Measurements from ENCODE around the gene SMYD3. TPM values are rescaled to one million over a fixed set of nuclear protein-coding genes. Genes with fewer than 3 reads are reported as not detected.

The SMYD3 gene
- total and polyA plus RNA-seq, 9 of the 15 experiments (the other 6 are each of a cell fraction or from before 2014, with no cell fraction given) = 128 to 440 (median 197) TPM

DNA sequence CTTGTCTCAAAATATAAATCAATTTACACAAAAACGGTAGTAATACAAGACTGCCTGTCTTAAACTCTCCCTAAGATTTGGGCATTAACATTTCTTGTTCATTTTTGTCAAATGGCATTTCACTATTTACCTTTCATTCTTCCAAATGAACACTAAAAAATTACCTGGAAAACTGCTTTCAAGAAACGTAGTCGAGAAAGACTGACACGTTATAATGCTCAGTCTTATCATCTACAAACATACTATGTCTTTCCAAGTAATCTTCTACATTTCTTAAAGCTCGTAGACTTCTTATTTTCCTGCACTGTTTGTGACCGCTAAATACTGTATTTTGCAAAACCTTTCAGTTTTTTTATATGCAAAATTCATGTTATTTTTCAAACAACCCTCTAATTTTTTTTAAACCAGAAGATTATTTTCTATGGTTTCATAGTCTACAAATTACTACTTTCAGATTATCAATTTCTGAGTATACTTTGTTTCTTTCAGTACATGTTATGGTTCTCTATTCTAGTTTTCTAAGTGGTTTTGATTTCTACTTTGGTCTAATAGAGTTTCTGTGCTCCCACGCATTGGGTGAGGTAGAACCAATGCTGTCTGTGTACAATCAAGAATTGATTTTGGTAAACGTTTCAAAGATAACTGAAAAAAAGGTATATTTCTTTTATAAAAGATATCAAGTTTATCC lies 336.4 kb downstream of the SMYD3 start:
- Histone ChIP-seq H3K4me1 (replicated peaks in 1 of 2; ENCODE audit: control insufficient read depth in 2 of 2, insufficient read depth in 2 of 2, low read length in 2 of 2) (peaks cover 21 to 53% of the 10 kb centered on the region in 2 experiments), H3K9me3 (replicated peaks; ENCODE audit: control insufficient read depth, insufficient read depth, low read depth, low read length) (peaks cover 4% of the 10 kb centered on the region; the same call in 1 of the 2 replicates), H3K4me2 (ENCODE audit: insufficient read depth, low read length) (peak overlapping the region; percentile 48), H3K9me1 (ENCODE audit: control insufficient read depth, insufficient read depth, low read length) (no peaks in the 10 kb centered on the region), H3K27me3 (ENCODE audit: control insufficient read depth in 2 of 2, insufficient read depth in 2 of 2, low read length in 2 of 2) (no peaks in the 10 kb centered on the region), H3K36me3 (ENCODE audit: control insufficient read depth, insufficient read depth, low read length) (peaks cover 6% of the 10 kb centered on the region; the same call in 2 of the 3 replicates), H3K79me2 (ENCODE audit: control insufficient read depth, insufficient read depth, low read length) (peaks cover 58% of the 10 kb centered on the region), H3K9ac (ENCODE audit: insufficient read depth in 1 of 2, low read depth in 2 of 2, low read length in 2 of 2) (peak overlapping the region in 1 of 2 experiments; percentile 67; a peak in 2 of 4 replicates), H3K4me3 (peak overlapping the region; percentile 3; the same call in 1 of the 2 replicates), H4K20me1 (replicated peaks; ENCODE audit: control insufficient read depth, insufficient read depth, low read length) (no peaks in the 10 kb centered on the region), H2AFZ (ENCODE audit: low read depth, low read length) (peak overlapping the region; percentile 67), H3K27ac (ENCODE audit: extremely low read depth, low read depth, low read length) (peak overlapping the region; percentile 78; the same call in 2 of the 3 replicates)
- FAIRE-seq (no peak), DNase-seq (ENCODE audit: extremely low read depth in 1 of 4, low spot score in 3 of 4) (peak; percentile 45 to 78 (median 58)), ATAC-seq (peak; percentile 72)
- CTCF ChIA-PET (ENCODE audit: low intra/inter-chr PET ratio) = interaction anchor here (0.8 kb wide), 1 partner anchor 65 kb away, joined by 3 read pairs; no protein-coding TSS in a partner anchor
- WGBS (ENCODE audit: insufficient coverage, low coverage, missing lambda C conversion rate) = under 1% methylated on average over 8 of the region's 8 CpGs
- intact Hi-C loops (cut with micrococcal nuclease) = loop anchor here (1.0 to 2.0 kb wide), 3 partner anchors 12 to 18 kb away; no protein-coding TSS in a partner anchor
- in situ Hi-C loops (cut with MboI) = no loop called here
- POLR2A ChIA-PET = interaction anchor here (1.1 to 3.2 kb wide), 4 partner anchors 10 to 25 kb away, joined by 3 to 17 read pairs (median 4); no protein-coding TSS in a partner anchor
- no TSS peak for BruUV-seq (replicated peaks)
- TF ChIP-seq FOXK2 (conservative IDR thresholded peaks at IDR 0.05 in 1 of 2, IDR thresholded peaks at IDR 0.05 in 1 of 2; ENCODE audit: low read depth in 2 of 2) = peak; percentile 55 to 66; a peak in 3 of 4 replicates
- TF ChIP-seq NFRKB (IDR thresholded peaks at IDR 0.05; ENCODE audit: low read depth) = peak; percentile 56
- peak; percentile 94 for TF ChIP-seq EP300 (IDR thresholded peaks at IDR 0.05; ENCODE audit: low read length)
- TF ChIP-seq PHF20 (IDR thresholded peaks at IDR 0.05; ENCODE audit: partially characterized antibody) = no peak
- TF ChIP-seq THRAP3 (IDR thresholded peaks at IDR 0.05; ENCODE audit: borderline replicate concordance) = no peak
- TF ChIP-seq, protein P1, sequence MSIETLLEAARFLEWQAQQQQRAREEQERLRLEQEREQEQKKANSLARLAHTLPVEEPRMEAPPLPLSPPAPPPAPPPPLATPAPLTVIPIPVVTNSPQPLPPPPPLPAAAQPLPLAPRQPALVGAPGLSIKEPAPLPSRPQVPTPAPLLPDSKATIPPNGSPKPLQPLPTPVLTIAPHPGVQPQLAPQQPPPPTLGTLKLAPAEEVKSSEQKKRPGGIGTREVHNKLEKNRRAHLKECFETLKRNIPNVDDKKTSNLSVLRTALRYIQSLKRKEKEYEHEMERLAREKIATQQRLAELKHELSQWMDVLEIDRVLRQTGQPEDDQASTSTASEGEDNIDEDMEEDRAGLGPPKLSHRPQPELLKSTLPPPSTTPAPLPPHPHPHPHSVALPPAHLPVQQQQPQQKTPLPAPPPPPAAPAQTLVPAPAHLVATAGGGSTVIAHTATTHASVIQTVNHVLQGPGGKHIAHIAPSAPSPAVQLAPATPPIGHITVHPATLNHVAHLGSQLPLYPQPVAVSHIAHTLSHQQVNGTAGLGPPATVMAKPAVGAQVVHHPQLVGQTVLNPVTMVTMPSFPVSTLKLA (conservative IDR thresholded peaks at IDR 0.05) = peak in 1 of 2 experiments; percentile 55; a peak in 2 of 4 replicates
- TF ChIP-seq DIDO1 (tag; IDR thresholded peaks at IDR 0.05; ENCODE audit: low read depth) = no peak
- TF ChIP-seq POLR2H (tag; IDR thresholded peaks at IDR 0.05; ENCODE audit: low read depth) = peak; percentile 73; the same call in 1 of the 2 replicates
- TF ChIP-seq ZNF134 (CRISPR knock-in tag; conservative IDR thresholded peaks at IDR 0.05) = no peak
- TF ChIP-seq PPARD (CRISPR knock-in tag; IDR thresholded peaks at IDR 0.05) = no peak
- no peak for TF ChIP-seq SMAD2 (IDR thresholded peaks at IDR 0.05; ENCODE audit: low read depth, low read length)
- no peak for TF ChIP-seq ZNF445 (CRISPR knock-in tag; IDR thresholded peaks at IDR 0.05; ENCODE audit: low read depth)
- no peak for TF ChIP-seq DDX20 (tag; IDR thresholded peaks at IDR 0.05; ENCODE audit: low read depth)
- no peak for TF ChIP-seq ZBTB7A (IDR thresholded peaks at IDR 0.05; ENCODE audit: borderline replicate concordance, control insufficient read depth, low read depth, low read length)
- TF ChIP-seq CCNT2 (IDR thresholded peaks at IDR 0.05; ENCODE audit: borderline replicate concordance, extremely low read depth, insufficient read length, low read depth, low read length) = peak; percentile 44
- TF ChIP-seq RAD21 (CRISPR knock-in tag; conservative IDR thresholded peaks at IDR 0.05 in 1 of 2, IDR thresholded peaks at IDR 0.05 in 1 of 2) = 0 out of 4 replicates have a peak, but pooled peaks of 1 of the 2 experiments have one; percentile 7
- peak; percentile 82 for TF ChIP-seq CBFA2T3 (IDR thresholded peaks at IDR 0.05)
- TF ChIP-seq, protein P2, sequence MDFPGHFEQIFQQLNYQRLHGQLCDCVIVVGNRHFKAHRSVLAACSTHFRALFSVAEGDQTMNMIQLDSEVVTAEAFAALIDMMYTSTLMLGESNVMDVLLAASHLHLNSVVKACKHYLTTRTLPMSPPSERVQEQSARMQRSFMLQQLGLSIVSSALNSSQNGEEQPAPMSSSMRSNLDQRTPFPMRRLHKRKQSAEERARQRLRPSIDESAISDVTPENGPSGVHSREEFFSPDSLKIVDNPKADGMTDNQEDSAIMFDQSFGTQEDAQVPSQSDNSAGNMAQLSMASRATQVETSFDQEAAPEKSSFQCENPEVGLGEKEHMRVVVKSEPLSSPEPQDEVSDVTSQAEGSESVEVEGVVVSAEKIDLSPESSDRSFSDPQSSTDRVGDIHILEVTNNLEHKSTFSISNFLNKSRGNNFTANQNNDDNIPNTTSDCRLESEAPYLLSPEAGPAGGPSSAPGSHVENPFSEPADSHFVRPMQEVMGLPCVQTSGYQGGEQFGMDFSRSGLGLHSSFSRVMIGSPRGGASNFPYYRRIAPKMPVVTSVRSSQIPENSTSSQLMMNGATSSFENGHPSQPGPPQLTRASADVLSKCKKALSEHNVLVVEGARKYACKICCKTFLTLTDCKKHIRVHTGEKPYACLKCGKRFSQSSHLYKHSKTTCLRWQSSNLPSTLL (IDR thresholded peaks at IDR 0.05) = no peak
- TF ChIP-seq NFXL1 (CRISPR knock-in tag; IDR thresholded peaks at IDR 0.05) = no peak

Data from K562 (cell line).